LHCN-M2 (cell line): Measurements from ENCODE around the gene CD79A. TPM values are rescaled to one million over a fixed set of nuclear protein-coding genes. Genes with fewer than 3 reads are reported as not detected.

ENCODE experiments used
- DNase-seq: peaks from one replicate; pipeline ENCODE4 v3.0.0-alpha.2; 2012; ENCODE audit warnings: low read depth
- polyA plus RNA-seq: library from polyadenylated mRNA; unstranded; fragments of >200 nt; gene quantifications from one replicate; pipeline ENCODE4 v1.2.1, GENCODE V29; 2012; ENCODE audit warnings: missing spikeins
- total RNA-seq: library from RNA; depleted of rRNA; stranded (reverse); fragments of >200 nt; gene quantifications from 2 replicates; pipeline ENCODE4 v1.2.3, GENCODE V29; 2014; rRNA removed

Gene CD79A
- total RNA-seq = 0.23 and 0.64 TPM in 2 replicates
- 0.07 TPM for polyA plus RNA-seq

- no peak for DNase-seq
Measured at GRCh38 chr19:41876847-41877832, at the start of gene CD79A. TSS of gene CD79A (plus strand) at chr19:41877279. CDS start at chr19:41877305, 26 bp downstream.

DNA sequence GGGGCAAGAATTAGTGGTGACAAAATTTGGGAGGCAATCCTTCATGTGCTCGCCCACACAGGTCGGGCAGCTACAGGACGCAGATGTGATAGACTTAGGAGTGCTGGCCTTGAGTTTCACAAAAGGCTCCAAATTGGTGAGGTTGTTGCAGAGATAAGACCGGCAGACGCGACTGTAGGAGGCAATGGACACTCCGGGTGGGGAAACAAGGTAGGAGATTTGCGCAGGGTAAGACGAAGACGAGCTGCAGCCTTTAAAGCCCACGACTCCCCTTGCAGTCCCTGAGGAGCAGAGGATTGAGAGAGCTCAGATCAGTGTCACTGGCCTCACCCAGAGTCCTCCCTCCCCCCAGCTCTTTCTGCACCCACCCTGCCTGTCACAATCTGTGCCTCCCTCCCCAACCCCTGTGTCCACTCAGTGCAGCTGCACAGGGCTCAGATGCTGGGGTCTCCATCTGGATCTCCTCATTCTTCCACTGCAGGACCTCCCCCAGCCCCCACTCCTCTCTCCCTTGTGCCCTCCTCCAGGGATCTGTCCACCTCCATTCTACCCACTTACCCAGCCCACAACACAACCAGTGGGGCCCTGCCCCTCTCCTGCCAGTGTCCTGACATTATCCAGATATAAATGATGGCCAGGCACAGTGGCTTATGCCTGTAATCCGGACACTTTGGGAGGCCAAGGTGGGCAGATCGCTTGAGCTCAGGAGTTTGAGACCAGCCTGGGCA, 38.9 kb upstream of the CD79A start:
- DNase-seq = no peak

DNA sequence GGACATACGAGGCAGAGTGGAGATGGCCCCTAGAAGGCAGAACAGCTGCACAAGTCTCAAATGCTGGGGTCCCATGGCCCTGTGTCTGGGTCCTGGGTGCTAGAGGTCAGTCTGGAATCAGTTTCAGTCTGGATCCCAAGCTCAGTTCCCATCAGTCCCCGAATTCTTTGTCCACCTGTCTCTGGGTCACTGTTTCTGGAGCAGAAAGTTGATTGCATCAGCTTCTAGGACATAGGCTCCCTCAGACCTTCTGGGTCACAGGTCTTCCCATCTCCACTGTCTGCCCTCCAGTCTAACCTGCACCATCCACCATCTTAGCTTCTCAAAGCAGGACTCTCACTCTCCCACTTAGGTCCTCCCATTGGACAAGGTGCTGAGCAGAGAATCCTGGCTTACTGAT, 37.9 kb upstream of the CD79A start:
- no peak for DNase-seq

DNA sequence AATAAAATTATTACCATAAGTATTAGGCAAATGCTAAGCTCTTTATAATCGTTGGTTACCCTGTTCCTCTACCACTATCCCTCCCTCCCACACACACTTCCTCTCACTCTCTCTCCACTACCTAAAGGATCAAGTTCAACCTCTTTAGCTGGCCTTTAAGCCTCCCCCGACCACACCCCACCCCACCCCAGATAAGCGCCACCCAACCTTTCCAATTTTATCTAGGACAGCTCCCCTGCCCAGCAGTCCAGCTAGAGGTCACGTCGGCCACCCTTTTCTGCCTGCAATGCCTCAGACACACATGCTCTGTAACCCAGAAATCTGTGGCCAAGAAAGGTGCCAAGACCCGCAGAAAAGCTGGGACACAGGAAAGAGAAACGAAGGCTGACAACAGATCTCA, 33.7 kb upstream of the CD79A start:
- no peak for DNase-seq

- no peak for DNase-seq
Measured at GRCh38 chr19:41844601-41845000, 32.5 kb upstream of the CD79A start, which contains the start of gene LYPD4. TSS of gene LYPD4 (minus strand) at chr19:41844683. CDS start at chr19:41839285, 5,398 bp downstream.

- DNase-seq = no peak
Measured at GRCh38 chr19:41845001-41845050, 32.3 kb upstream of the CD79A start, which contains the start of gene DMRTC2. TSS of gene DMRTC2 (plus strand) at chr19:41845042. CDS start at chr19:41847429, 2,387 bp downstream.

DNA sequence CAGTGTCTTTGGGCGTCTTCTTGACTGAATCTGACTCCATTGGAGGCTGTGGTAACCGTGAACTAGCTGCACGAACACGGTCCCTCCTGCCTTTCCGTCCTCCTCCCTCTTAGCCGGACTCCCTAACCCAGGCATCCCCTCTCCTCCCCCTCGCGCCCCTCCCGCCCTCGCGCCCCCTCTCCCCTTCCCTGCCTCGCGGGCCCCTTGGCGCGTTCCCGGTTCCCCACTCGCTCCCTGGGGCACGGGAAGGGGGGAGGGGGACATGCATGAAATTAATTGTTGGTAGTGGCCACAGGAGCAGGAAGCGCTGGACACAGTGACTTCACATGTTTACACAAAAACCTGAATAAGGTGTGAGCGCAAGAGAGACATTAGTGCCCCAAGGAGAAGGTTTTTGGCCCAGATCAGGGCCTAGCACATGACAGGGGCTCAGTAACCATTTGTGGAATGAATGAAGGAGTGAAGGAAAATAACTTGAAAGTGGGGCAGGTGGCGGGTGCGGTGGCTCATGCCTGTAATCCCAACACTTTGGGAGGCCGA, 32.0 kb upstream of the CD79A start:
- DNase-seq = no peak

GRCh38 chr19:41847351-41848105, 29.6 kb upstream of the CD79A start:
- DNase-seq = no peak

DNA sequence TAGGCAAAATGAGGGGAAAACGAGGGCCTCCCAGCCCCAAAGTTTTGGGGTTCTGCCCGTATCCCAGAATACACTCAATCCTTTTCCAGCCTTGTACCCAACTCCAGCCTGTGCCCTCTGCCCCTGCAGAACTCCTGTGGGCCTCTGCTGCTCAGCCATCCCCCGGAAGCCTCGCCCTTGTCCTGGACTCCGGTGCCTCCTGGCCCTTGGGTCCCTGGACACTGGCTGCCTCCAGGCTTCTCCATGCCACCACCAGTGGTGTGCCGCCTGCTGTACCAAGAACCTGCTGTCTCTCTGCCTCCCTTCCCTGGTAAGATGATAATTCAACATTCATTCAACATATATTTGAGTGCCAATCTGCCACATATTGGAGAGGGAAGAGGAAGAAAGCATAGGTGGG, 28.4 kb upstream of the CD79A start:
- no peak for DNase-seq

DNA sequence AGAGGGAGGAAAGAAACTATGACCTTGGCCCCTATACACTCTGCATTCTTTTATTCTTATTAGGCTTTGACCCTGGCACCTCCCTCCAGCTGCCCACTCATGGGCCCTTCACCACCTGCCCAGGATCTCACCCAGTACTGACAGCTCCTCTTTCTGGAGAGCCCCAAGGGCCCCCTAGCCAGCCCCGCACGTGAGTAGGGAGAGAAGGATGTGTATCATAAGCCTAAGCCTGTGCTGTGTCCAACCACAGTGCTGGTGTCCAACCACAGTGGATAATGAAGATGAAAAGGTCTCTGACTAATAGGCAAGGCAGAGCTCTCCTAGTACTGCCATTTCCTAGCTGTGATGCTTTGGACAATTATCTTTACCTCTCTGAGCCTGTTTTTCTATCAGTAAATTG, 28.0 kb upstream of the CD79A start:
- peak; percentile 33 for DNase-seq

DNA sequence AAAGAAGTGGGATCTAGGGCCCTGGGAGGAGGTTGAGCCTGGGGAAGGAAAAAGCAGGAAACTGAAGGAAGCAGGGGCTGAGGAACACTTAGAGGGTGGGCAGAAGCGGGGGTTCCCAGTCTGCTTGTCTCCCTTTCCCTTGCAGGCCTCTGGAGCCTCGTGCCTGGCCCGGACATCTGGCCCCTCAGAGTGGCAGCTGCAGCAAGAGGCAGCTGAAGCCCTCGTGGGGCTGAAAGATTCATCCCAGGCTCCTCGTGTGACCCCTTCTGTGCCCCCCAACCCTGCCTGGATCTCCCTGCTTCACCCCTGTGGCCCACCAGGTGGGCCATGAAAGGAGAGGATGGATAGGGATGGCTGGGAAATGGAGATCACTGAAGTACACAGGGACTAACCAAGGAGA, 26.7 kb upstream of the CD79A start:
- DNase-seq = no peak

- no peak for DNase-seq
Measured at GRCh38 chr19:41851456-41851855, 25.6 kb upstream of the CD79A start.

DNA sequence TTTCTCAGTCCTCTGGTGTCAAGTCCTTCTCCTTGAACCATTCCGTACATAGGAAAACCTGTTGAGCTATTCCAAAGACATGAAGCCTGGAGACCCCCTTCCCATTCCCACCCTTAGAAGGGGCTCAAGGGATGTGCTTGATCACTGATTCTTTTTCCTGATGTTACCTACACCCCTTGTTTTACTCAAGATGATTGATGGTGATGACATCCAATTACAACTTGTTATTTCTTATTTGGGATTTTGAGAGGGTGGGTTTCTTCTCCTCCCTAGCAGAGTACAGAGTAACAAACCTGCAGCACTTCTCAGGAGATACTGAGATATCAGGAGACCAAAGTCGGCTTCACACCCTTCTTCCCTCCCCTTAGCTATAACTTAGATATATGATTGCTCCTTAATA, 23.7 kb upstream of the CD79A start:
- DNase-seq = no peak

- DNase-seq = no peak
Measured at GRCh38 chr19:41853768-41854167, 23.3 kb upstream of the CD79A start.

DNA sequence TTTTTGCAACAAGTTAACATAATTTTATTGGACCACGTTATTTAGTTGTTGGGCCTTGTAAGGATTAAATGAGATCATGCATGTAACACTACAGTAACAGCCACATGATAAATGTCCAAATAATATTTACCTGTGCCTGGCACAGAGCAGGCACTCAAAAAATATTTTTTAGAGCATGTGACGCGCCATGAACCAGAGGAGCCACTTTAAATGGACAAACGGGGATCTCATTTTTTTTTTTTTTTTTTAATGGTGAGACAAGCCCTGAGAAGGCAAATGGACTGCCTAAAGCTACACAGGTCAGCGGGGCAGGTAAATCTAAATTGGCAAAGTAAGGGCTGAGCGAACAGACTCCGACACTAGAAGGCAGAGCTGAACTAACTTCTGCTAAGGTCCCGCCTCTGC, 17.9 kb upstream of the CD79A start:
- no peak for DNase-seq

DNA sequence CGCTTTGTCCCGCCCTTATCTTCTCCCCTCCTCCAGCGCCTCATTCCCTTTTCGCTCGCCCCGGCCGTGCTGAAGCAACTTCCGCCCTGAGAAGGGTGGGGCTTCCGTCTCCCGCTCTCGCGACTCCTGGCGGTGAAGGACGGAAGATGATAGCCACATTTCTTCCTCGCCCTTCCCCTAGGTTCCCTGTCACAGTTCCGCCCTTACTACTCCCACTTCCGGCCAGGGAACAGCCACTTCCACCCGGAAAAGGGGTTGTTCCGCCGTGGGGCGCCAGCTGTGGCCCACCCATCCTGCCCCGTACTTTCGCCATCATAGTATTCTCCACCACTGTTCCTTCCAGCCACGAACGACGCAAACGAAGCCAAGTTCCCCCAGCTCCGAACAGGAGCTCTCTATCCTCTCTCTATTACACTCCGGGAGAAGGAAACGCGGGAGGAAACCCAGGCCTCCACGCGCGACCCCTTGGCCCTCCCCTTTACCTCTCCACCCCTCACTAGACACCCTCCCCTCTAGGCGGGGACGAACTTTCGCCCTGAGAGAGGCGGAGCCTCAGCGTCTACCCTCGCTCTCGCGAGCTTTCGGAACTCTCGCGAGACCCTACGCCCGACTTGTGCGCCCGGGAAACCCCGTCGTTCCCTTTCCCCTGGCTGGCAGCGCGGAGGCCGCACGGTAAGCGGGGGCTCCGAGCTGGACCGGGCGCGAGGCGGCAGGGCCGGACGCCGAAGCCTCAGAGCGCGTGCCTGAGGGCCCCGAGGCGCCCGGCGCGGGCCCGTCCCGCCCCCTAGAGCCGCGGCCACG, 17.3 kb upstream of the CD79A start, which contains the start of gene RPS19:
Gene RPS19 (plus strand): TSS at position 638 of the 801 bp plus-strand sequence. CDS start 520 bp downstream, outside the sequence.
- peak; percentile 98 for DNase-seq

DNA sequence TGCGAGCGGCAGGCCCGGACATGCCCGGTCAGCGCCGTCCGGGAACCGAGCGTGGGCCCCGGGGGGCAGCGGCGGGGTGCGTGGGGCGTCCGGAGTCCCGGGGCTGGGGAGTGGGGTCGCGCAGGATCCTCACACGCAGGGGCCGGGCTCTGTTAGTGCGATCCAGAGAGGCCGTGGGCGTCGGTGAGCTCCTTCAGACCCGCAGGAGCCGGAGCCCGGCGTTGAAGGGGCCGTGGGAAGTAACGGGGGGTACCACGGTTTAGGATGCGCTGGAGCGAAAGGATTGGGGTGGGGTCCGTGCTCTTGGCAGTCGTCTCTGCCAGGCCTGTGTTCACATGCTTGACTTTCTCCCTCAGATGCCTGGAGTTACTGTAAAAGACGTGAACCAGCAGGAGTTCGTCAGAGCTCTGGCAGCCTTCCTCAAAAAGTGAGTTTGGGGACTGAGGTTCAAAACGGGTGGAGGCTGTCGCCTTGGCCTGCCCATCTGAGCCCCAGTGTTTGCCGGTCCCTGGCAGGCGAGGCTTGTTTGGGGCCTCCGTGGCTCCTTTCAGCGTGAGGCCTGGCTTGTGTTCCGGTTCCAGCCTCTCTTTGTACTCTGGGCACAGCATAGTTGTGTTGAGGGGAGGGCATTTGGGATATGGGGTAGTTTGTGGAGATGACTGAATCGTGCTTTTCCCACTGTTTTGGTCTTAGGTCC, 16.5 kb upstream of the CD79A start:
- DNase-seq = no peak

GRCh38 chr19:41861116-41861768, 15.8 kb upstream of the CD79A start:
- DNase-seq = no peak

GRCh38 chr19:41861846-41862245, 15.2 kb upstream of the CD79A start:
- DNase-seq = no peak

DNA sequence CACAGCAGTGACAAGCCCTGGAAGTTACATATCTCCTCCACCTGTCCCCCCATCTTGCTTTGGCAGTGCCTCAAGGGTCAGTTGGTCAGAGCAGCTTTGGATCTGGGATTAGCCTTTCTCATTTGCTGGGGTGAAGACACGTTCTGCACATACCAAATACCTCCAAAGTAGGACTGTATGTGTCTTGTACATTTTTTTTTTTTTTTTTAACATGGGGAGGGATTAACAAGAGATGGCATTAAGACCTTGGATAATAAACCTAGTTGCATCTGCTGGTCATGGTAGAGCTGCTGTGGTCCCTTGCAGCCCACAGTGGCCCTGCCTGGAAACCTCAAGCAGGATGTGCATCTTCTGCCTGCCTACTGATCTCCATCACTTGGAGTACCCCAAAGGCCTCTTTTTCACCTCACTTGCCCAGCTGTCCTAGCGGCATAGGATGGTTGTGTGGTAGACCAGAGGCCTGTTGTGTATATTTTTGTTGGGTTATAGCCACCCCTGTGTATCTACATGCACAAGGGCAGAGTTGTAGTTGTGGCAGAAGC, 14.6 kb upstream of the CD79A start:
- no peak for DNase-seq
